GM12865 (cell line): ENCODE measurements around the gene MAZ.
A peak's percentile ranks its signal among the peaks of the same experiment; 100 is the strongest.
"Not testable (repeated sequence)": the region's sequence is repeated elsewhere in the genome, so short reads cannot be mapped to it uniquely, and the experiment has no call there.

Experiments
- DNase-seq: peaks from one replicate; pipeline ENCODE4 v3.0.0; 2010; ENCODE audit warnings: low read depth
- H3K4me3 ChIP-seq: 2 replicates; pipeline ENCODE4 v1.5.1; 2011; ENCODE audit warnings: mild to moderate bottlenecking, low read depth, low read length, control low read depth
- CTCF ChIP-seq: IDR thresholded peaks from 2 replicates; pipeline ENCODE4 v1.5.1; 2011; ENCODE audit warnings: low read length, control low read depth, low read depth, inconsistent platforms; ENCODE audit not compliant: insufficient read depth; ENCODE audit errors: missing control alignments

Gene MAZ

GRCh38 chr16:29789775-29790182 lies 16.6 kb upstream of the MAZ start:
- DNase-seq, result peak; percentile 49
- H3K4me3 ChIP-seq, result peak overlapping the region; percentile 63
- TF ChIP-seq CTCF, result no peak

- TF ChIP-seq CTCF, result peak; percentile 90
- DNase-seq, result peak; percentile 100
- H3K4me3 ChIP-seq, result peak within 1 kb of the TSS; percentile 90
These were observed 16.0 kb upstream of the MAZ start, which contains the start of gene KIF22 for GRCh38 chr16:29790183-29790948. KIF22 (plus strand) TSS chr16:29790751; CDS start chr16:29790760, 9 bp downstream.

GRCh38 chr16:29790949-29791844 lies 15.1 kb upstream of the MAZ start:
- TF ChIP-seq CTCF, result no peak
- H3K4me3 ChIP-seq, result peak overlapping the region; percentile 90
- DNase-seq, result no peak

- peak overlapping the region; percentile 90 for H3K4me3 ChIP-seq
- DNase-seq, result no peak
- TF ChIP-seq CTCF, result no peak
These were observed 14.2 kb upstream of the MAZ start for GRCh38 chr16:29791845-29792807.

- H3K4me3 ChIP-seq, result not testable (repeated sequence)
These were observed 13.2 kb upstream of the MAZ start for GRCh38 chr16:29793153-29793552.

GRCh38 chr16:29794231-29794710 lies 12.1 kb upstream of the MAZ start:
- H3K4me3 ChIP-seq, result no peak overlapping the region
- no peak for TF ChIP-seq CTCF
- DNase-seq, result no peak

More at GRCh38 chr16:29793153-29793552, 13.2 kb upstream of the MAZ start:
- not testable (repeated sequence) for DNase-seq
